Neural cell (in vitro differentiated cells): ENCODE results near the gene SULT4A1. TPM values are rescaled to one million over a fixed set of nuclear protein-coding genes. Genes with fewer than 3 reads are reported as not detected.
A peak's percentile ranks its signal among the peaks of the same experiment; 100 is the strongest.

Experiments used
- H2AFZ ChIP-seq: fragments of 200-600, 300-800 bp; sonication (generic), shearing (Covaris generic); 2 replicates; pipeline ENCODE4 v1.6.0; 2014; ENCODE audit warnings: low read depth, mild to moderate bottlenecking, antibody characterized with exemption, low read length, moderate library complexity
- H3F3A ChIP-seq: fragments of 200-600 bp; shearing (Covaris generic); 2 replicates; pipeline ENCODE4 v1.6.1; 2016; ENCODE audit warnings: mild to moderate bottlenecking, moderate library complexity, mixed read lengths, antibody characterized with exemption, low read length; ENCODE audit not compliant: insufficient read depth, poor library complexity, severe bottlenecking
- H3K27ac ChIP-seq: fragments of 200-600, 300-800 bp; sonication (generic), shearing (Covaris generic); 2 replicates; pipeline ENCODE4 v1.5.1; 2014; ENCODE audit warnings: mild to moderate bottlenecking, low read length, moderate library complexity
- H3K27me3 ChIP-seq: fragments of 300-800, 200-600 bp; sonication (generic), shearing (Covaris generic); 2 replicates; pipeline ENCODE4 v1.6.0; 2014; ENCODE audit warnings: mild to moderate bottlenecking, low read depth, low read length, moderate library complexity; ENCODE audit not compliant: insufficient read depth
- H3K36me3 ChIP-seq: fragments of 300-800, 200-600 bp; sonication (generic), shearing (Covaris generic); 2 replicates; pipeline ENCODE4 v1.5.1; 2014; ENCODE audit warnings: mild to moderate bottlenecking, antibody characterized with exemption, low read length, moderate library complexity; ENCODE audit not compliant: insufficient read depth
- H3K4me2 ChIP-seq: fragments of 300-800, 200-600 bp; sonication (generic), shearing (Covaris generic); 2 replicates; pipeline ENCODE4 v1.6.0; 2014; ENCODE audit warnings: mild to moderate bottlenecking, low read length
- H3K4me3 ChIP-seq: fragments of 300-800, 200-600 bp; sonication (generic), shearing (Covaris generic); 2 replicates; pipeline ENCODE4 v1.5.1; 2014; ENCODE audit warnings: mild to moderate bottlenecking, low read length, moderate library complexity
- H3K79me2 ChIP-seq: fragments of 200-600 bp; shearing (Covaris generic); replicated peaks from 2 replicates; pipeline ENCODE4 v1.6.0; 2014; ENCODE audit warnings: mild to moderate bottlenecking, low read length, moderate library complexity; ENCODE audit not compliant: insufficient read depth
- H3K9ac ChIP-seq: fragments of 300-800, 200-600 bp; sonication (generic), shearing (Covaris generic); 2 replicates; pipeline ENCODE4 v1.6.1; 2016; ENCODE audit warnings: mild to moderate bottlenecking, low read length, mixed read lengths
- H3K9me2 ChIP-seq: fragments of 200-600 bp; shearing (Covaris generic); 2 replicates; pipeline ENCODE4 v1.6.1; 2016; ENCODE audit warnings: mild to moderate bottlenecking, low read length, mixed read lengths; ENCODE audit not compliant: insufficient read depth
- H3K9me3 ChIP-seq: fragments of 200-600, 300-800 bp; sonication (generic), shearing (Covaris generic); 2 replicates; pipeline ENCODE4 v1.6.1; 2016; ENCODE audit warnings: mild to moderate bottlenecking, mixed run types, low read length, moderate library complexity, mixed read lengths
- H4K20me1 ChIP-seq: fragments of 200-600 bp; shearing (Covaris generic); 2 replicates; pipeline ENCODE4 v1.6.1; 2016; ENCODE audit warnings: mild to moderate bottlenecking, mixed run types; ENCODE audit not compliant: insufficient read depth
- CTCF ChIP-seq: fragments of 450-650 bp; IDR thresholded peaks from 2 replicates; pipeline ENCODE4 v1.5.1; 2014; ENCODE audit warnings: antibody characterized with exemption, mild to moderate bottlenecking, moderate library complexity; ENCODE audit not compliant: poor library complexity, severe bottlenecking
- EP300 ChIP-seq: fragments of 450-650 bp; conservative IDR thresholded peaks from 2 replicates; pipeline ENCODE4 v1.6.1; 2014; ENCODE audit warnings: antibody characterized with exemption, mild to moderate bottlenecking, moderate library complexity; ENCODE audit not compliant: poor library complexity, severe bottlenecking
- EZH2 ChIP-seq: fragments of 200-600, 300-800 bp; shearing (Covaris generic), sonication (generic); IDR thresholded peaks from 2 replicates; pipeline ENCODE4 v1.6.1; 2014; ENCODE audit warnings: antibody characterized with exemption, low read length, borderline replicate concordance, mild to moderate bottlenecking; ENCODE audit not compliant: insufficient read depth, poor library complexity, severe bottlenecking
- MXI1 ChIP-seq: fragments of 450-650 bp; conservative IDR thresholded peaks from 2 replicates; pipeline ENCODE4 v1.6.1; 2014; ENCODE audit warnings: antibody characterized with exemption, mild to moderate bottlenecking; ENCODE audit not compliant: poor library complexity, severe bottlenecking
- POLR2AphosphoS5 ChIP-seq: IDR thresholded peaks from 2 replicates; pipeline ENCODE4 v1.6.1; 2012
- RAD21 ChIP-seq: fragments of 450-650 bp; conservative IDR thresholded peaks from 2 replicates; pipeline ENCODE4 v1.6.1; 2014; ENCODE audit warnings: antibody characterized with exemption, mild to moderate bottlenecking, moderate library complexity
- REST ChIP-seq: IDR thresholded peaks from 2 replicates; pipeline ENCODE4 v1.6.1; 2012; ENCODE audit warnings: borderline replicate concordance
- SMC3 ChIP-seq: fragments of 450-650 bp; conservative IDR thresholded peaks from 2 replicates; pipeline ENCODE4 v1.6.1; 2014; ENCODE audit warnings: antibody characterized with exemption, mild to moderate bottlenecking, moderate library complexity; ENCODE audit not compliant: poor library complexity
- TAF1 ChIP-seq: IDR thresholded peaks from 2 replicates; pipeline ENCODE4 v1.6.1; 2012; ENCODE audit warnings: low read depth
- polyA plus RNA-seq: library from polyadenylated mRNA; depleted of rRNA; stranded (reverse); fragments of >200 nt; gene quantifications from 2 replicates; pipeline ENCODE4 v1.2.3, GENCODE V29; 2014

Gene SULT4A1
- polyA plus RNA-seq, 1 donor from 2014 or later: 182 TPM

GRCh38 chr22:43782448-43782847, 79.9 kb downstream of the SULT4A1 start:
- no peaks in the 10 kb centered on the region for H3K36me3 ChIP-seq
- no peaks in the 10 kb centered on the region for H3K27me3 ChIP-seq
- no peaks in the 10 kb centered on the region for H3F3A ChIP-seq
- no peak overlapping the region for H3K9ac ChIP-seq
- H3K4me3 ChIP-seq: no peak overlapping the region
- no peak overlapping the region for H2AFZ ChIP-seq
- H3K27ac ChIP-seq: no peak overlapping the region
- no peaks in the 10 kb centered on the region for H4K20me1 ChIP-seq
- no peaks in the 10 kb centered on the region for H3K9me3 ChIP-seq
- no peak overlapping the region for H3K4me2 ChIP-seq
- no peaks in the 10 kb centered on the region for H3K79me2 ChIP-seq
- no peaks in the 10 kb centered on the region for H3K9me2 ChIP-seq
- TF ChIP-seq MXI1 (no peak), TAF1 (no peak), SMC3 (no peak), RAD21 (no peak), POLR2AphosphoS5 (no peak), EZH2 (no peak), EP300 (no peak), CTCF (no peak)

- Histone ChIP-seq H4K20me1 (no peaks in the 10 kb centered on the region), H3K9me3 (no peaks in the 10 kb centered on the region), H3K27me3 (no peaks in the 10 kb centered on the region), H3K27ac (no peak overlapping the region), H3K36me3 (no peaks in the 10 kb centered on the region), H3K4me3 (no peak overlapping the region), H3K9ac (peak overlapping the region; percentile 27), H2AFZ (no peak overlapping the region), H3K4me2 (no peak overlapping the region), H3K9me2 (no peaks in the 10 kb centered on the region), H3F3A (no peaks in the 10 kb centered on the region), H3K79me2 (no peaks in the 10 kb centered on the region)
- no peak for TF ChIP-seq POLR2AphosphoS5
- TF ChIP-seq CTCF: no peak
- TF ChIP-seq TAF1: no peak
- TF ChIP-seq EP300: no peak
- TF ChIP-seq RAD21: no peak
- no peak for TF ChIP-seq REST
- TF ChIP-seq SMC3: no peak
- no peak for TF ChIP-seq EZH2
- TF ChIP-seq MXI1: no peak
These were observed 85.0 kb downstream of the SULT4A1 start for GRCh38 chr22:43777286-43777685.
